ENCODE results near the gene RUFY3. TPM values are rescaled to one million over a fixed set of nuclear protein-coding genes. Genes with fewer than 3 reads are reported as not detected.

Gene RUFY3
- total RNA-seq, 6 experiments from 2014 or later, result 24.1 to 58.3 (median 30.3) TPM

DNA sequence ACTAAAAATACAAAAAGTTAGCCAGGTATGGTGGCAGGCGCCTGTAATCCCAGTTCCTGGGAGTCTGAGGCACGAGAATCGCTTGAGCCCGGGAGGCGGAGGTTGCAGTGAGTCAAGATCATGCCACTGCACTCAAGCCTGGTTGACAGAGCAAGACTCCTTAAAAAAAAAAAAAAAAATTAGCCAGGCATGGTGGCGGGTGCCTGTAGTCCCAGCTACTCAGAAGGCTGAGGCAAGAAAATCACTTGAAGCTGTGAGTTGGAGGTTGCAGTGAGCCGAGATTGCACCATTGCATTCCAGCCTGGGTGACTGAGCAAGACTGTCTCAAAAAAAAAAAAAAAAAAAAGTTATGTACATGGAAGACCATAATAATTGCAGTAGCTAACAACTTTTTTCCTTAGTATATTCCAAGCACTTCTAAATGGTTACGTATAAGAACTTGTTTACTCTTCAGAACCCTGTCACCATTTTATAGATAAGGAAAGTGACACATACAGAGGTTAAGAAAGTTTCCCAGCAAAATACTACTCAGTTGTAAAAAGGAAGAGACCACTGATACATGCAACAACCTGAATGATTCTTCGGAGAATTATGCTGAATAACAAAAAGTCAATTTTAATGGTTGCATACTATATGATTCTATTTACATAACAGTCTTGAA lies 24.5 kb downstream of the RUFY3 start:
- Histone ChIP-seq H3K4me3 (no peak overlapping the region), H3K36me3 (no peaks in the 10 kb centered on the region), H3K27me3 (no peaks in the 10 kb centered on the region), H3K4me1 (no peaks in the 10 kb centered on the region), H3K27ac (no peak overlapping the region), H3K9me3 (no peaks in the 10 kb centered on the region)
- DNase-seq (no peak), ATAC-seq (no peak)
- intact Hi-C loops (cut with DNase I), result no loop called here
- 94% methylated on average over 9 of the region's 9 CpGs for WGBS (ENCODE audit: insufficient coverage, low coverage, low lambda C conversion rate, missing lambda C conversion rate)
- no peak for TF ChIP-seq POLR2A (IDR thresholded peaks at IDR 0.05)

DNA sequence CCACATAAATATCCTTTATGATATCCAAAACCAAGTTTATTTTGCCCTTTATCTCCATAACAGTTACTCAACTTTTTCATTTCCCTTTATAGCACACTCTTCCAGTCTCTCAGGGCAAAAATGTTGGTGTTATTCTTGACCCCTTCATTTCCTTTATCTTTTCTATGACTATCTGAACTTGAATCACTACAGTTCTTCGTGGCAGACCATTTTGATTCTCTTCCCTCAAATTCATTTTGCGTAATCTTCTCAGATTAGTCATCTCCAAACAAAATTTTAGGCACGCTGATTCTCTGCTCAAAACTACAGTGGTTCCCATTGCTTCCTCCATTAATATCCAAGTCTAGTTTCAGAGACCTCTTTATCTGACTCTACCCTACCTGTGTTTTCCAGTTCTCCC lies 26.1 kb downstream of the RUFY3 start:
- no peak for DNase-seq
- 44% methylated on average over 3 of the region's 3 CpGs for WGBS (ENCODE audit: insufficient coverage, low coverage, low lambda C conversion rate, missing lambda C conversion rate)
- no peaks in the 10 kb centered on the region for H3K9me3 ChIP-seq
- no peak for ATAC-seq
- H3K27me3 ChIP-seq, result no peaks in the 10 kb centered on the region
- TF ChIP-seq, protein P1, sequence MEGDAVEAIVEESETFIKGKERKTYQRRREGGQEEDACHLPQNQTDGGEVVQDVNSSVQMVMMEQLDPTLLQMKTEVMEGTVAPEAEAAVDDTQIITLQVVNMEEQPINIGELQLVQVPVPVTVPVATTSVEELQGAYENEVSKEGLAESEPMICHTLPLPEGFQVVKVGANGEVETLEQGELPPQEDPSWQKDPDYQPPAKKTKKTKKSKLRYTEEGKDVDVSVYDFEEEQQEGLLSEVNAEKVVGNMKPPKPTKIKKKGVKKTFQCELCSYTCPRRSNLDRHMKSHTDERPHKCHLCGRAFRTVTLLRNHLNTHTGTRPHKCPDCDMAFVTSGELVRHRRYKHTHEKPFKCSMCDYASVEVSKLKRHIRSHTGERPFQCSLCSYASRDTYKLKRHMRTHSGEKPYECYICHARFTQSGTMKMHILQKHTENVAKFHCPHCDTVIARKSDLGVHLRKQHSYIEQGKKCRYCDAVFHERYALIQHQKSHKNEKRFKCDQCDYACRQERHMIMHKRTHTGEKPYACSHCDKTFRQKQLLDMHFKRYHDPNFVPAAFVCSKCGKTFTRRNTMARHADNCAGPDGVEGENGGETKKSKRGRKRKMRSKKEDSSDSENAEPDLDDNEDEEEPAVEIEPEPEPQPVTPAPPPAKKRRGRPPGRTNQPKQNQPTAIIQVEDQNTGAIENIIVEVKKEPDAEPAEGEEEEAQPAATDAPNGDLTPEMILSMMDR (IDR thresholded peaks at IDR 0.05), result no peak
- TF ChIP-seq POLR2A (IDR thresholded peaks at IDR 0.05), result no peak
- H3K27ac ChIP-seq, result no peak overlapping the region
- no peaks in the 10 kb centered on the region for H3K36me3 ChIP-seq
- peaks cover 0 to 4% (median 0%) of the 10 kb centered on the region in 4 donors for H3K4me1 ChIP-seq
- intact Hi-C loops (cut with DNase I), result no loop called here
- no peak overlapping the region for H3K4me3 ChIP-seq

- ATAC-seq, result no peak
Measured at GRCh38 chr4:70749313-70749712, 27.5 kb downstream of the RUFY3 start.

GRCh38 chr4:70752236-70752635 lies 30.5 kb downstream of the RUFY3 start:
- no peak for DNase-seq
- Histone ChIP-seq H3K9me3 (no peaks in the 10 kb centered on the region), H3K27ac (no peak overlapping the region), H3K27me3 (no peaks in the 10 kb centered on the region), H3K36me3 (no peaks in the 10 kb centered on the region), H3K4me1 (peaks cover 0 to 10% (median 0%) of the 10 kb centered on the region in 4 donors), H3K4me3 (no peak overlapping the region)
- ATAC-seq, result no peak
- WGBS (ENCODE audit: insufficient coverage, low coverage, low lambda C conversion rate, missing lambda C conversion rate), result 67% methylated on average over 1 of the region's 1 CpG
- intact Hi-C loops (cut with DNase I), result no loop called here
- TF ChIP-seq, protein P1 (IDR thresholded peaks at IDR 0.05), result no peak
- TF ChIP-seq POLR2A (IDR thresholded peaks at IDR 0.05), result no peak

More at GRCh38 chr4:70749313-70749712, 27.5 kb downstream of the RUFY3 start:
- H3K27ac ChIP-seq, result no peak overlapping the region
- WGBS (ENCODE audit: insufficient coverage, low coverage, low lambda C conversion rate, missing lambda C conversion rate), result 79% methylated on average over 1 of the region's 1 CpG
- H3K9me3 ChIP-seq, result no peaks in the 10 kb centered on the region
- H3K36me3 ChIP-seq, result no peaks in the 10 kb centered on the region
- intact Hi-C loops (cut with DNase I), result no loop called here
- H3K4me3 ChIP-seq, result no peak overlapping the region
- no peak for DNase-seq
- peaks cover 0 to 10% (median 0%) of the 10 kb centered on the region in 4 donors for H3K4me1 ChIP-seq
- H3K27me3 ChIP-seq, result no peaks in the 10 kb centered on the region
- TF ChIP-seq, protein P1 (IDR thresholded peaks at IDR 0.05), result no peak
- no peak for TF ChIP-seq POLR2A (IDR thresholded peaks at IDR 0.05)

- peaks cover 0 to 10% (median 0%) of the 10 kb centered on the region in 4 donors for H3K4me1 ChIP-seq
- no peaks in the 10 kb centered on the region for H3K27me3 ChIP-seq
- no peak overlapping the region for H3K27ac ChIP-seq
- H3K9me3 ChIP-seq, result no peaks in the 10 kb centered on the region
- DNase-seq (no peak), ATAC-seq (no peak)
- no peak overlapping the region for H3K4me3 ChIP-seq
- H3K36me3 ChIP-seq, result no peaks in the 10 kb centered on the region
- intact Hi-C loops (cut with DNase I), result no loop called here
- TF ChIP-seq, protein P1 (IDR thresholded peaks at IDR 0.05), result no peak
- no peak for TF ChIP-seq POLR2A (IDR thresholded peaks at IDR 0.05)
Measured at GRCh38 chr4:70753630-70754029, 31.9 kb downstream of the RUFY3 start.
